Kidney capillary endothelial cell (primary cell): ENCODE results near the gene CMPK1.

ENCODE experiments used
- DNase-seq: peaks from one replicate; pipeline ENCODE4 v3.0.0-alpha.2; 2018; ENCODE audit warnings: low spot score

CMPK1 gene

DNA sequence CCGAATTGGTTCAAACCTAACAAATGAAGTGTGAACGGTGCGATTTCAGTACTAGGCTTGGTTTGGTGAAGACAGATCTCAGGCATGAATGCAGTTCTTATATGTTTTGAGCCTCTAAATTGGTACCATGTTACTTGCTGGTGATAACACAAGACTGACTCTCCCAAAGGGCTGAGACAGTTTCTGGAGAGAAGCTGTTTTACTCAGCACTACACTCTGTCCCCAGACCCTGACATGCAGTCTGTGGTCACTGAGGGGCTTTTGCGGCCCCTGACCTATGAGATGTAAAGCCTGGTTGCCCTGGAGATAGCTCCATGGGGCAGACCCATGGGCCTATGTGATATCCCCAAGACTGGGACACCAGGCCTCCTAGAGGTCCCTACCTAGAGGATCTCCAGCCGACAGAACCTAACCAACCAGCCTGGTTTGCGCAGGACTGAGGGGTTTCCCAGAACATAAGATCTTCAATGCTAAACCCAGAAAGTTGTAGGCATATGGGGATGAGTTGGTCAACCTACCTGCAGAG, 63.1 kb downstream of the CMPK1 start:
- DNase-seq = no peak

- DNase-seq = no peak
Measured at GRCh38 chr1:47399138-47399845, 65.7 kb downstream of the CMPK1 start.

DNA sequence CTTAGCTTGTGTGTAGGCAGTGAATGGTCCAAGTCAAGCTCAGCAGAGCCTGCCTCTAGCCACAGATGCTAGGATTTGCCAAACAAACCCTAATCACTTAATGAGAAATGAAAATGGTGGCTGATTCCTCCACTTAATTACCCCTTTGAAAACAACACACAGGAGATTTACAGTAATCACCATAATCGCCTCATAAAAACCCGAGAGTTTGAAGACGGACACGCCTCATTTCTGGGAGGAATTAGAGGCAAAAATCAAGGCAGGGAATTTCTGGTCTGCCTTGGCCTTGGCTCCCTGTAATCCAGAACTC, 66.2 kb downstream of the CMPK1 start:
- no peak for DNase-seq

DNA sequence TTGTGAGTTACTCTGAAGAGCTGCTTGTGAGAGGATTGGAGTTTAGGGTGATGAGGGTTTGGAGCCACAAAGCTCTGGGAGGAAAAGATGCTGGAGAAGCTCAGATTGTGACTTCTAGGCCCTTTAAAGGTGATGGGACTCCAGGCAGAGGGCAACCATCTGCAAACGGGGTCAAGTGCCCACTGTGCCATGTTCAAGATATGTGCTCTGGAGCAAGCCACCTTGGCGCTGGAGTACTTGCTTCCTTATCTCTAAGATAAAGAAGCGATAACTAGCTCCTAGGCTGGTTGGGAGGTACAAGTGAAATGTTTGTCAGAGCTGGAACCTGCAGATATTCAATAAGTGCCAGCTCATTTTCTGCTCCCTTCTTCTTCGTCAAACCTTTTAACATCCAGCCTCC, 68.2 kb downstream of the CMPK1 start:
- DNase-seq = no peak

DNA sequence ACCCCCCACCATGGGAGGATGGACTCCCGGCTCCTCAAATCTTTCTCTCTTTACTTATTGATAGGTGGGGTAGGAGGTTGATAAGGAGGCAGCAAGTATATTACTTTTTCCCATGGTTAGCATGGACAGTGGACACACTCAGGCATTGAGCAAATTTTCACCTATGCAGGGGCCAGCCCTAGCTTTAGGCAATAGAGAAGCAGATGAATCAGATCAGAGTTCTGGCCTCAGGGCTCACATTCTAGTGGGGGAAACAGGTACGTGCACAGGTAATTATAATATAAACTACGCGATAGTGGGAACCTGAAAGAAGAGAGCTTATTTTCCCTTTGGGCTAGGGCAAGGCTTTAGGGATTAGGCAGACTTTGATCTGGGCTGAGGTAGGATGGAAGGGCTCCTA, 69.0 kb downstream of the CMPK1 start:
- DNase-seq = no peak

DNA sequence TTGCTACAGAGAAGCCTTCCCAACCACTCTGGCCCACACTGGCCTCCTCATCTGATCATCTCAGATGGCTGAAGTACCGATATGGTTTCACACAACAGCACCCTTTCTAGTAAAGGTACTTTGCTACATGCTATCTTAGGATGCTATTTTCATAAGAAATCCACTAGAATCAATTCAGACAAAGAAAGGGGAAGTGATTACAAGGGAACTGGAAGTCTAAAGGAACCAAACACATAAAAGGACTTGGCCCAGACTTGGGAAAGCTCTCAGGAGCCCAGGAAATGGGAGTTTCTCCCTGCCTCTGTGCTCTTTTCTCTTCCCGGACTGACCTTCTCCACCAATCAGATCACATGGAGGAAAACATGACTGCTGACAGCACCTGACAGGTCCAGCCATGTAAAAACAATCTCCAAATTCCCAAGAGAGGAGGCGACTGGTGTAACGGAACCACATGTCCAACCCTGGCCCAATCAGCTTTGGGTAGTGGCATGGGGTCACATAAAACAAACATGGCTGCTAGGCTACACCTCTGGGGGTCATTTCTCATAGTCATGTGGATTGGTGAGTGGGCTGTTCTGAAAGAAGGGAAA, 69.8 kb downstream of the CMPK1 start:
- no peak for DNase-seq

DNA sequence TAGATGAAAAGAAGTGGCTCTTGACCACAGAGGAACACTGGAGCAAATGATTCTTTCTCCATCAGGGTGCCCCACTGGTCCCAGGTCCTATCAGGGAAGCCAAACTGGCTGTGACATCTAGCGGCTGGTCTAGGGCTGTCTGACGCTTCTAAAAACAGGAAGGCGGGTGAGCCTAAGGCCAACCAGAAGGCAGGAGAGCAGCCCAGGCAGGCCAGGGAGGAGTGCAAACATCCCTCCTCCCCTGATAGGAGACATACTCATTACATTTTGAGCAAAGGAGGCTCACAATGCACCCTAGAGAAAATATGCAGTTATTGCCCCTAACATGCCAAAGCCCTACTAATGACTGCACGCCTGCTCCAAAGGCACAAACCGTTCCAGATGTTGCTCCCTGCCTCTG, 72.1 kb downstream of the CMPK1 start:
- no peak for DNase-seq

DNA sequence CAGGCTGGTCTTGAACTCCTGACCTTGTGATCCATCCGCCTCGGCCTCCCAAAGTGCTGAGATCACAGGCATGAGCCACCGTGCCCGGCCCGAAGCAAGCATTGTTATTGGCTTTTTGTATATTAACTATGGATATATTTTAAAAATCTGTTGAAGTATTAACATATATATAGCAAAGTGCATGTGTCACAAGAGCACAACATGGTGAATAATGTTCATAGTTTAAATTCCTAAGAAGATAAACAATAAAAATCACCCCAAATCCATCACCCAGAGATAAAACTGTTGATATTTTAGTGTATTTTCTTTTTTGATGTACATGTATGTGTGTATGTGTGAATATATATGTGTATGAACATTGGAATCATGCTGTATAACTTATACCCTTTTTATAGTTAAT, 73.4 kb downstream of the CMPK1 start:
- no peak for DNase-seq

DNA sequence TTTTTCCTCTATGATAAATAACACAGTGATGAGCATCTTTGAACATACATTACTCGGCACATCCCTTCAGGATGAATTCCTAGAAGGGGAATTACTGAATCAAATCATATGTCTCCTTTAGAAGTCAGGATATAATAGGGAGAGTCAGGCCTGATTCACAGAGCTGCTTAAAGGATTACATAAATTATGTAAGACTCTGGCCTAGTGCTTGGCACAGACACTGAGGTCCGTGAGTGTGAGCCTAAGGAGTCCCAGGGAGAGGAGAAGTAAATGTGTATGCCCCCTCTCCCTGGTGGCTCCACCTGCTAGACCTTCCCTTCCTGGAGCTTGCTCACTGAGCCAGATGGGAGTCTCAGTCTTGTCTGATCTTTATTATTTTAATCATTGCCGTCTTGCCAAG, 73.9 kb downstream of the CMPK1 start:
- no peak for DNase-seq

DNA sequence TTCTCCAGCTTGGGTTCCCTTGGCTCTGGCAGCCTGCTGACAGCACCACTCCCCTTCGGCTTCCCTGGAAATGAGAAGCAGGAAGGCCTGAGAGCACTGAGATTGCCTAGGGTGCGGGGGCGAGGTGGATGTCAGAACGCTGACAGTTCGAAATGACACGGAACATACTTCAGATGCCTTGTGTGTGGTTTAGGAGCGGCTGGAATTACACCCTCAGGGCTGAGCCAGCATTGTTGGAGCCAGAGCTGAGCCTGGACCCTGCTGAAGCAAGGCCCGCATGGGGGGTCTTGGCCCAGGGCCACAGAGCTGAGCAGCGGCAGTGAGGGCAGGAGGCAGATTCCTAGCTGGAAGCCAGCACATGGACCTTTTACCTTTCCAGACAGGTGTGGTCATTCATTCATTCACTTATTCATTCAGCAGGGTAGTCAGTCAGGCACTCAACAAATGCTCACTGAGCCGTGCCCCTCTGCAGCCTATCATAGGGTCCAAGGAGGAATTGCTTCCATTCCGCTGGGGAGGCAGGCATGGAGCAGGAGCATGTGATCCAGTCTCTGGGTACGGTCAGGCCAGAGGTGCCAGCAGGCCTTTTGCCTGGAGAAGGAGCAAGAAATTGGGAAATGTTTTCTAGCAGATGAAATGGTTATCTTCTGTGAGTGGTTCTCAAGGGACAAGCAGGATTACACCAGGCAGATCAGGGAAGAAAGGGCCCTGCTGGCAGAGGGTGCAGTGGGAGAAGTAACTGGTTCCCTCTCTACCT, 75.9 kb downstream of the CMPK1 start:
- DNase-seq = no peak

GRCh38 chr1:47410068-47410455, 76.5 kb downstream of the CMPK1 start:
- no peak for DNase-seq

DNA sequence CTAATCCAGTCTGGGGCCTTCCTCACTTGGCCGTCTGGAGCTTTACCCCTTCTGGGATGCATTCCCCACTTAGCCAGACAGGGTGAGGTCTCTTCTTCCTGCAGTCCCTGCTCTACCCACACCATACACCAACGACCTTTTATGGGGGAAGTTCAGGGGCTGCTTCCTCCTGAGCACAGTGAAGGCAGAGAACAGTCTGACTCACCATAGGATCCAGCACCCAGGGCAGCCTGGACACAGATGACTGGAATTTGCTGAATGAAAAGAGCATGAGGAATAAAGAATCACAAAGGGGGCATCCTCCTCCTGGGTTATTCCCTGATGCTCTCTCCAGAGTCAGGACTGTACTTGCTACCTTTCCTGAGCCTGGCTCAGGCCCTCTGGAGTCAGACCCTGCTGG, 77.8 kb downstream of the CMPK1 start:
- DNase-seq = no peak

DNA sequence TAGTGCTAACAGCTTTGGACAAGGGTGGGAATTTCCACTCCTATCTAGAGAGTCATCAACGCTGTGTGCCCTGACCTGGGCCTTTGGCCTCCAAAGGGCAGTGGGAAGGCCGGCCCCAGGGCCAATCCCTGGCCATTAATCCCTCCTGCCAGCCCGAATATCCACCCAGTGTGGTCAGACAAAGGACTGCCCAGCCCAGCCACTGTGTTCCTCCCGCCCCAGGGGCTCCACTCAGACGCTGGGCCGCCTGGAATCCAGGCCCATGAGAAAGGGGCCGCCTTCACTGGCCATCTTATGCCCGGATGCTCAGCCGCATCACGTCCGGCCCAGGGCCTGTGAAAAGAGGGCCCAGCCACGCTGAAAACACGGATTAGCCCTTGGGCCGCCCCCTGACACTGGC, 78.8 kb downstream of the CMPK1 start:
- DNase-seq = no peak

DNA sequence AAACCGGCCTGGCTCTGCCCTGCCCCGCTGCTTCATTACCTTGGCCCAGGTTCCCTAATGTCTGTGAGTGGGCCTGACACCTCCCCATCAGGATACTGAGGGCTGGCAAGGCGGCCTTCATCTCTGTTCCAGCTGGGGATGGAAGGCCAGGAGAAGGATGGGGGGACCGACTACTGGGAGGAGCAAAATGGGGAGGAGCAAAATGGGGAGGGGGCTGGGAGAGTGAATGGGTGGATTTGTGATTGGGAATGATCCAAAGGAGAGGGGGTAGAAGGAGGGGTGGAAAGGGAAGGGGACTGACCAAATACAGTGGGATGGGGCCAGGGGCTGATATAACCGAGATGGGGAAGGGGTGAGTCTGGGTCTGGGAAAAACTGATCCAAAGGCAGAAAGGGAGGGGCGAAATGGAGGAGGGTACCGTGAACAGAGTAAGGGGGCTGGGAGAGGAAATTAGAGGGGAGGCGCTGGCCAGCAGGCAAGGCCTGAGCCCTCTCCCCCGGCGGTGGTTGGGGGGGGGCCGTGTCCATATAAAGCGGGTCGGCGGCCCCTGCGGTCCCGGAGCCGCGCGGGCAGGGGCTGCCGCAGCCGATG, 82.2 kb downstream of the CMPK1 start, which contains the start of gene FOXE3:
FOXE3 (plus strand) TSS at position 558 of the 591 bp plus-strand sequence; CDS start at position 589, 31 bp downstream.
- DNase-seq = no peak

- peak; percentile 21 for DNase-seq
Measured at GRCh38 chr1:47416319-47417169, 83.0 kb downstream of the CMPK1 start.

- DNase-seq = no peak
Measured at GRCh38 chr1:47417170-47418044, 83.8 kb downstream of the CMPK1 start.

- no peak for DNase-seq
Measured at GRCh38 chr1:47418122-47418521, 84.5 kb downstream of the CMPK1 start.

- DNase-seq = no peak
Measured at GRCh38 chr1:47418681-47419325, 85.2 kb downstream of the CMPK1 start.

DNA sequence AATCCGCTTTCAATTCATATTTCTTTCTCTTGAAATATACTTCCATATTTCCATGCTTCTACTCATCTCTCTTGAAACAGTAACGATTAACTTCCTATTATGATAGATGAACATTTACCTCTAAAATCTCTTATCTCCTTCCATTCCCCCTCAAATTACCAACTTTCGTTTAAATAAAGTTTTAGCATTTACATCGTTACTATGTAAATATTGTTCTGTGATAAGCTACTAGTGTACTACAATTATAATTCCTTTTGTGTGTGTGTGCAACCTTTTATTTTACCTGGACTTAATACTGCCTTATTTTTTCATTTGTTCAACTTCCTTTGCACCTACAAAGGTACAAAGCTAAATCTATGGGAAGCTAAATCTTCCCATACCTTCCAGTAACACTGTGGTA, 87.0 kb downstream of the CMPK1 start:
- no peak for DNase-seq

DNA sequence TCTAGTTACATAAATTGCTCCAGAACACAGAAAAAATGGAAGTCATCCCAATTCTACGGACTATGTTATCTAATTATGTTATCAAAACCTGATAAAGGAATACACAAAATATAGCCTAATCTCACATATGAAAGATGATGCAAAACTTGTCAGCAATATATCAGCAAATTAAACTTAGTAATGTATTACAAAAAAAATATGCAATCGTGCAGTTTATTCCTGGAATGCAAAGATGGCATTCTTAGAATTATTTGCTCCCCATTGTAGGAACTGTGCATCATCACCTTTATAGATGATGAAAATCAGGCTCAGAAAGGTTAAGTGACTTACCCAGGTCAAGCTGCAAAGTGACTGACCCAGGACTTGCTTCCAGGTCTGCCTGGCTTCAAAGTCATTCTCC, 90.3 kb downstream of the CMPK1 start:
- no peak for DNase-seq
